Measurements from ENCODE around the gene UMOD. TPM values are rescaled to one million over a fixed set of nuclear protein-coding genes. Genes with fewer than 3 reads are reported as not detected.

Gene UMOD
- not detected in 2 replicates for polyA plus RNA-seq

DNA sequence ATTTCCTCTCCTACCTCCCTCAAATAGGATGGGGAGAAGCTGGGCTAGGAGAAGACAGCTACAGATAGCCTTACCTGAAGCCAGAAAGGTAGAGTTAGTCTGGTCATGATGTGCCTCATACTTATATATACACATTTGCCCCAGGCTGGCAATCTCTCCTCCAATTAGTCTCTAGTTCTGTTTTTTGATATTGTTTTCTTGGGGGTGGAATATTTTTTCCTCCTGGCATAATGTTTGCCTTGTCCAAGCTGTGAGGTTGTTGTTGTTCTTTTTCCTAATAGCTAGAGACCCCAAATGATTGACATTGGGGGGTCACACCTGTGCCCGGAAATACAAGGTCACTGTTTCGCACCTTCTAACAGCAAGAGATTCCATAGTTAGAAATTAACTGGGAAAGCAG, at the start of gene UMOD:
UMOD (minus strand) TSS at position 101 of the 400 bp plus-strand sequence. CDS start 1,978 bp downstream, outside the sequence.

DNA sequence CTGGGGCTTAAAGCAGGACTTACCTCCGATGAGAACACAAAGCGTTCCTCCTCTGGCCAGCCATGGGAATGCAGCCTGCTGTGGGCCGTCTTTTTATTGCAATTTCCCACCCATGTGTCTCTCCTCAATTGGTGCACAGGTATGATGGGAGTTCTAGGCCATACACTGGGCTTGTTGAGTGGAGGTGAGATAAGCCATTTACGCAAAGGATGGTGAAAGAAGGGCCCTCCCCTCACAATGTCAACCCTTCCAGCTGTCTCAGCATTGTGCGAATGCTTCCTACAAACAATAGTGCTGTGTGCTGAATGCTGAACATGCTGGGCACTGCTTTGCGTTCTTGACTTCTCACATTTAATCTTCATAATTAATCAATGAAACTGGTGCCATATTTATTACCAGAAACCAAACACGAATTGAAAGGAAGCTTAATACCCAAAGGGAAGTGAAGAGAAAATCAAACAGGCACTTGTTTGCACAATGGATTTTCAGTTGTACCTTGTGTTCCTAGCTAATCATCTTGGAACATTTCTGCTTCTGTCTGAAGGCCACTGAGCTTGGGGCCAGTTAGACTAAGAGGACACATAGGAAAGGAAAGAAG, 25.0 kb downstream of the UMOD start, which contains the start of gene GP2:
GP2 (minus strand) TSS at position 70 of the 598 bp plus-strand sequence. CDS start 1,082 bp downstream, outside the sequence.

Other genes with a start within 250 kb of the UMOD start
- not detected in 2 replicates for gene GP2, start 25.2 kb downstream of the UMOD start, polyA plus RNA-seq
- gene PDILT, start 52.0 kb upstream of the UMOD start, polyA plus RNA-seq, result not detected in 2 replicates
- gene ACSM5, start 56.8 kb upstream of the UMOD start, polyA plus RNA-seq, result 0.62 and 2.9 TPM in 2 replicates
- not detected in 2 replicates for gene ACSM2A, start 98.8 kb upstream of the UMOD start, polyA plus RNA-seq
- gene ACSM2B, start 223.7 kb upstream of the UMOD start, polyA plus RNA-seq, result not detected in 2 replicates

All from Purkinje cell (primary cell).